ENCODE data around the gene DGKG. TPM values are rescaled to one million over a fixed set of nuclear protein-coding genes. Genes with fewer than 3 reads are reported as not detected.

The DGKG gene
- polyA plus RNA-seq, 1 of the 3 experiments (the other 2 are of a cell fraction), result 0.12 TPM

GRCh38 chr3:186369217-186369616, 7.2 kb upstream of the DGKG start:
- TF ChIP-seq MEF2A (IDR thresholded peaks at IDR 0.05; ENCODE audit: borderline replicate concordance, low read depth) (no peak), IRF3 (IDR thresholded peaks at IDR 0.05; ENCODE audit: low read depth, low read length) (no peak), YY1 (IDR thresholded peaks at IDR 0.05; ENCODE audit: low read depth) (no peak), CHD2 (IDR thresholded peaks at IDR 0.05; ENCODE audit: low read length, partially characterized antibody) (no peak), NRF1 (IDR thresholded peaks at IDR 0.05; ENCODE audit: low read depth, low read length) (no peak), NFIC (IDR thresholded peaks at IDR 0.05; ENCODE audit: borderline replicate concordance) (no peak), SIN3A (IDR thresholded peaks at IDR 0.05; ENCODE audit: borderline replicate concordance, low read depth, low read length) (no peak), SMC3 (IDR thresholded peaks at IDR 0.05; ENCODE audit: low read depth, low read length) (no peak), REST (IDR thresholded peaks at IDR 0.05; ENCODE audit: low read depth, low read length) (no peak), USF1 (IDR thresholded peaks at IDR 0.05; ENCODE audit: borderline replicate concordance, low read depth) (no peak), FOSL2 (IDR thresholded peaks at IDR 0.05; ENCODE audit: borderline replicate concordance, low read depth) (no peak), POLR2AphosphoS5 (IDR thresholded peaks at IDR 0.05; ENCODE audit: low read depth, low read length) (no peak), GATA2 (CRISPR knock-in tag; IDR thresholded peaks at IDR 0.05) (no peak), MXI1 (IDR thresholded peaks at IDR 0.05; ENCODE audit: low read depth, low read length) (no peak), FOXJ3 (CRISPR knock-in tag; IDR thresholded peaks at IDR 0.05) (no peak), CTCF (IDR thresholded peaks at IDR 0.05) (no peak), EP300 (IDR thresholded peaks at IDR 0.05; ENCODE audit: borderline replicate concordance in 1 of 2, low read depth in 1 of 2, low read length in 1 of 2) (no peak), PBX3 (IDR thresholded peaks at IDR 0.05) (no peak), RCOR1 (IDR thresholded peaks at IDR 0.05; ENCODE audit: low read length) (no peak)
- 19% methylated on average over 3 of the region's 3 CpGs for WGBS (ENCODE audit: low lambda C conversion rate)
- H3K4me1 ChIP-seq (ENCODE audit: control insufficient read depth in 1 of 2, insufficient read depth in 2 of 2, low read depth in 1 of 2, low read length in 1 of 2), result peaks cover 0 to under 1% of the 10 kb centered on the region in 2 experiments; a peak in 1 of 4 replicates
- no peaks in the 10 kb centered on the region for H3F3A ChIP-seq (replicated peaks; ENCODE audit: insufficient read depth)
- H3K36me3 ChIP-seq (replicated peaks in 1 of 2; ENCODE audit: control insufficient read depth in 1 of 2, insufficient read depth in 2 of 2, low read length in 1 of 2), result no peaks in the 10 kb centered on the region
- no peaks in the 10 kb centered on the region for H4K20me1 ChIP-seq (ENCODE audit: insufficient read depth)
- POLR2A ChIA-PET, result no interaction called here
- no peaks in the 10 kb centered on the region for H3K9me2 ChIP-seq
- peaks cover 32% of the 10 kb centered on the region for H3K27me3 ChIP-seq (ENCODE audit: insufficient read depth)
- H3K4me3 ChIP-seq (ENCODE audit: low read depth in 2 of 2, low read length in 1 of 2), result no peak overlapping the region
- H3K79me2 ChIP-seq (ENCODE audit: insufficient read depth), result no peaks in the 10 kb centered on the region
- CTCF ChIA-PET, result interaction anchor here (1.6 kb wide), 1 partner anchor 171 kb away, joined by 4 read pairs; no protein-coding TSS in a partner anchor
- no peaks in the 10 kb centered on the region for H3K9me3 ChIP-seq
- H3K27ac ChIP-seq (ENCODE audit: low read depth in 2 of 2, low read length in 1 of 2), result no peak overlapping the region
- DNase-seq, result no peak
- H3K4me2 ChIP-seq, result no peak overlapping the region
- no peak overlapping the region for H3K9ac ChIP-seq
- no peak overlapping the region for H2AFZ ChIP-seq (ENCODE audit: low read depth)
